HG03442 (cell line): ENCODE measurements around the gene MAD1L1.

Experiments used
- ATAC-seq: cut with Tn5 transposase; IDR thresholded peaks from one replicate; pipeline ENCODE4 v1.9.1; 2021; ENCODE audit warnings: mild to moderate bottlenecking, moderate library complexity; ENCODE audit not compliant: unreplicated experiment

The MAD1L1 gene

DNA sequence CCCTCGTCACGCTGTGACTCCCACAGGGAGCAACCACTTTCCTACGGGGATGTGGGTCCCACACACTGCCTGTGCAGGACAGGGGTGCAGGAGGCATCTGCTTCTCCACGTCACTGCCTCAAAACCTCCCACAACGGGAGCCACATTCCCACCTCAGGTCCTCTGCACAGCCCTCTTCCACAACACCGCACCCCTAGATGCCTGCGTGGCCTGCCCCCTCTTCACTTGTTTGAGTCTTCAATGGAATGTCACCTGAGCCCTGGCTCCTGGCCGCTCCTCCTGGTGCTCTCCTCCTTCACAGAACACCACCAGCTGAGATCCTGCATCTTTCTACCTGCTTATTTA, 73.6 kb downstream of the MAD1L1 start:
- no peak for ATAC-seq

DNA sequence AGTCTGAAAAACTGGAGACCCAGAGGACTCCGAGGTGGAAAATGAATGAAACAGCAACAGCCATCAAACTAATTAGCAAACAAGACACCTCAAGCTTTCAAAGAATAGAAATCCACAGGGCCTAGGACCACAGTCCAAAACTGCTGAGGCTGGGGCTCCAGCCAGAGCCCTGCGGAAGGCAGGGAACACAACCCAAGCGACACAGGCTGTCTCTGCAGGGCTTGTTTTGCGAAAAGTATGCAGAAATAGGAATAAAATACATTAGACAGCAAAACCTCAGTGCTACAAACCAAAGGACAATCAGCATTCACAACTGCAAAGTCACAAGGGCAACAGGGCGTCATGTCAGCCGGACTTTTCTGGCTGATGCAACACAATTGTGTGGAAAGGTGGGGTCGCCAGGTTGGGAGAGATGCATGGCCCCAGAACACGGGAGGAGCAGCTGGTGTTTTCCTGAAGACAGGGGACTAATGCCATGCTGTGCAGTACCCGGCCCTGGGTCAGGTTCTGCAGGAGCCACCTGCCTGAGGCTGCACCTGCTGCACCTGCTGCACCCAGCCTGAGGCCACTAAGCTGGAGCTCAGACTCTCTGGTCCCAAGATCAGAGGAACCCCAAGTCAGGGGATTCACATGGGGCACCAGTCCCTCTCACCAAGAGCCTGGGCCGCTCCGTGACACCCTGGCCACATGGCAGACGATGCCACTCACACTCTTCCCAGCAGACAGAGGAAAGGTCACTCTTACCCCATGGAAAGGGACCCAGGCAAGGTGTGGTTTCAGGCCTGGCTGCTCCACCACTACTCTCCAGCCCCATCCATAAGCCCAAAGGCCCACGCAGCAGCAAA, 74.2 kb downstream of the MAD1L1 start:
- no peak for ATAC-seq

- no peak for ATAC-seq
Observed at GRCh38 chr7:2157473-2158279, 75.1 kb downstream of the MAD1L1 start.

- no peak for ATAC-seq
Observed at GRCh38 chr7:2156756-2157472, 75.8 kb downstream of the MAD1L1 start.

DNA sequence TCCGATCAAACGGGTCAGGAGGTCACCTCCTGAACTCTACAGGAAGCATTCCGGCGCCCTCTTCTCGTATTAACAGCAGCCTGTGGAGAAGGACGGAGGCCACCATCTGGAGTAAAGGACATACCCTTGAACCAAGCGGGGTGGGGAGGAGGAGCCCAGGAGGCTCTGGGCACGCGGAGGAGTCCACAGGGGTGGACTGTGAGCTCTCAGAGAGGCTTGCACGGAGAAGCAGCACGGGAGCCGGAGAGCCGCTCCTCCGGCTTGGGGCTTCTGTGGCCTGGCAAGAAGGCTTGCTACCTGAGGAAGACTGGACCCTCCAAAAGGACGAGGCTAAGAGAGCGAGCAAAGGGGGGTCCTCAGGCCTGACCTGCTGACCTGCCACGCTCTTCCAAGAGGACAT, 77.9 kb downstream of the MAD1L1 start:
- no peak for ATAC-seq

GRCh38 chr7:2154121-2154520, 78.6 kb downstream of the MAD1L1 start:
- ATAC-seq: no peak

GRCh38 chr7:2152646-2153045, 80.1 kb downstream of the MAD1L1 start:
- ATAC-seq: no peak

DNA sequence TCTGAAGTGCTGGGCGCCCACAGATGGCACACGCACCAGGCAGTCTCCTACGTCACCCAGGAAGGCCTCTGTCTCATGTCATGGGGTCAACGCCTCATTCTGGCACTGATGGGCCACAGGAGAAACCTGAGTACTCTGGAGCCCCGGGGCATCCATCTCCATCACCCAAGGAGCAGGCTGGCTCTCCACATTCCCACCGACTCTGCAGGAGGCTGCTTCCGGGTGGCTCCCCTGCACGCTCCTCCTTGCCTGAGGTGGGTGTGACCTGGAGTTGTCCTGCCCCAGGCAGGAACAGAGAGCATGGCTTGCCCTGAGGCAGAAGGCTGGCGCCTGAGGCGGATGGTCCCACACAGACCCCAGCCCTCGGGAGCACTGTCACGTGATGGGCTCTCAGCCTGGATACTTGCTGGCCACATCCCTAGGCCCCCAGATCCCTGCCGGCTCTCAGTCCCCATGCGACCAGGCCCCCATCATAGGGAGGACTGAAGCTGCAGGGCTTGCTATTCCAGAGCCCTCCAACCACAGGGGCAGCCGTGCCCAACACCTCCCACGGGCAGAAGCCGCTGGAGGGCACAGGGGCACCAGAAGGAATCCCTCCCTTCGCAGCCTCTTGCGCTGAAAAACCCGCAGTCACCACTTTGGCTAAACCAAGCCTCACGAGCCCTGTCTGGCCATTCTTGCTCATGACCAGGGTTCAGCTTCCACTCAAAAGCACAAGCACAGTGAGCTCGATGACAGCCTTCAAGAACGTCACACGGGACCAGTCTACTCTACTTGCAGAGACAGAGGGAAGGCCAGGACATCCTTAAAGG, 80.7 kb downstream of the MAD1L1 start:
- ATAC-seq: no peak

DNA sequence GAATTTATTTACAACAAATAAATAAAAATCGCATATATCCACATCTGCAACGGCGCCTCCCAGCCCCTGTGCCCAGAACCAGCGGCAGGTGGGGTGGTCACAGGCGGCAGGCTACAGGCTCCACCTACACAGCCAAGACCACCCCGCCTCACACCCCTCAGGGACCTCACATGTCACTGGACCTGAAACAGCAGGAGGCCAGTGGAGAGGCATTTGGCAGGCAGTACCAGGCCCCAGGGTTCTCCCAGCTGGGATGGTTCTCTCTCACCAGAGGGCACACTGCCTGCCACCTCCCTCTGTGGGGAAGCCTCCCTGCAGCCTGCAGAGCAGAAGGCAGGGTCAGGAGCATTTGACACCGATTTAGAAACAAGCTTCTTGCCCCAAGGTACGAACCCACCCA, 81.5 kb downstream of the MAD1L1 start:
- ATAC-seq: no peak

GRCh38 chr7:2150445-2150815, 82.3 kb downstream of the MAD1L1 start:
- no peak for ATAC-seq

- ATAC-seq: no peak
Observed at GRCh38 chr7:2149672-2150444, 82.9 kb downstream of the MAD1L1 start.

DNA sequence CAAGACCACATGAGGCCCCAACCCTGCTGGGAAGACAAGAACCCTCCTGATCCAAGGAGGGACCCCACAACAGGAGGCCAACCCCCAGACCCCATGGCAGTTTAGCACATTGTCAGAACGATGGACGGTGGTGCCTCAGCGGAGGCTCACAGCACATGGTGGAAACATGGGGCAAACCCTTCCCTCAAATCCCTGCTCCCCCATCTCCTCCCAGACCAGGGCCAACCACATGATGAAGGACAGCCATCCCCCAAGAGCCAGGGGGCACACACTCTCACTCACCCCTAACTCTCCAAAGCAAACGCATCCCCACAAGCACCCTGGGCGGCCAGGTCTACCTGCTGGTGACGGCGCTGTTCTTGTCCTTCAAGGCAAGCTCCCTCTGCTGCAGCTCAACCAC, 83.9 kb downstream of the MAD1L1 start:
- no peak for ATAC-seq

- no peak for ATAC-seq
Observed at GRCh38 chr7:2148189-2148588, 84.6 kb downstream of the MAD1L1 start.

- ATAC-seq: no peak
Observed at GRCh38 chr7:2146676-2147472, 85.9 kb downstream of the MAD1L1 start.

GRCh38 chr7:2145835-2146580, 86.7 kb downstream of the MAD1L1 start:
- no peak for ATAC-seq

GRCh38 chr7:2144926-2145325, 87.8 kb downstream of the MAD1L1 start:
- no peak for ATAC-seq

- ATAC-seq: no peak
Observed at GRCh38 chr7:2143981-2144595, 88.7 kb downstream of the MAD1L1 start.

DNA sequence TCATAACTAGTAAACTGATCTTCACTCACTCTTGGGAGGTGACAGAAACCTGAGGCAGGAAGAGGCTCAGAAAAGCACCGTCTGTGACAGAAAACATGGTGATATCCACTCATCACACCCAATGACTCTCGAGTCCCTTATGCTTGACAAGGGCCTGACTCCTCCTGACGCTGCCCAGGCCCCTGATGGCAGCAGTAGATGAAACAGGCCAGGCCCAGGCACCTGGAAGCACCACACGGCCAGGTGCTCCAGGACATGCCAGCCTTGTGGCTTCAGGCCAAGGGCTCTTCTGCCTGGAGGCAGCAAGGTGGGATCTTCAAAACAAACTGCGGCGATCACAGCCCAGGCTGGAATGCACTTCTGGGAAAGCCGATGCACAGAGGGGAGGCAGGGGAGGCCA, 89.3 kb downstream of the MAD1L1 start:
- no peak for ATAC-seq
